ENCODE results near the gene SERF2. TPM values are rescaled to one million over a fixed set of nuclear protein-coding genes. Genes with fewer than 3 reads are reported as not detected.
A peak's percentile ranks its signal among the peaks of the same experiment; 100 is the strongest.

SERF2 gene
- total RNA-seq, 1 donor from 2014 or later: 805 TPM

DNA sequence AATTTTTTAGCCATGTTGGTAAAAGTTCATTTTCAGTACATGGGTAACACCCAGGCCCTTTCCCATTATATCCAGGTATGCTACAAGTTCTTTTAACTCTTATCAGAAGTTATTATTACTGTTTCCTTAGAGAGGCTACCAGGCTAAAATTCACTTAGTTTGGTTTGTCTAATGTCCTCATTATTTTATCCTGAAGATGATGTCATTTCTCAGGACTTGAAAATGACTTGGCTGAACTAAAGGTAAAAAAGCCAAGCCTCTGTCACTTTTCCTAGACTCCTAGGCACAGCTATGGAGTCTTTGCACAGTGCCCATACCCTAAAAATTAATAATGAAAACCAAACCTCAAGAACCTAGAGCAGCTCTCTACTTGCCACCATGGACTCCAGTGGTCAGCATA lies 19.5 kb upstream of the SERF2 start:
- no peaks in the 10 kb centered on the region for H3K27me3 Mint-ChIP-seq
- no peaks in the 10 kb centered on the region for H3K9me3 Mint-ChIP-seq
- H3K4me1 Mint-ChIP-seq (ENCODE audit: unreplicated experiment): peaks cover 13% of the 10 kb centered on the region
- H3K27ac Mint-ChIP-seq: peak overlapping the region; percentile 99
- peaks cover 40% of the 10 kb centered on the region for H3K36me3 Mint-ChIP-seq
- no peak for DNase-seq (ENCODE audit: extremely low spot score, unreplicated experiment)
- H3K4me3 Mint-ChIP-seq: no peak overlapping the region
- TF ChIP-seq, protein P1, sequence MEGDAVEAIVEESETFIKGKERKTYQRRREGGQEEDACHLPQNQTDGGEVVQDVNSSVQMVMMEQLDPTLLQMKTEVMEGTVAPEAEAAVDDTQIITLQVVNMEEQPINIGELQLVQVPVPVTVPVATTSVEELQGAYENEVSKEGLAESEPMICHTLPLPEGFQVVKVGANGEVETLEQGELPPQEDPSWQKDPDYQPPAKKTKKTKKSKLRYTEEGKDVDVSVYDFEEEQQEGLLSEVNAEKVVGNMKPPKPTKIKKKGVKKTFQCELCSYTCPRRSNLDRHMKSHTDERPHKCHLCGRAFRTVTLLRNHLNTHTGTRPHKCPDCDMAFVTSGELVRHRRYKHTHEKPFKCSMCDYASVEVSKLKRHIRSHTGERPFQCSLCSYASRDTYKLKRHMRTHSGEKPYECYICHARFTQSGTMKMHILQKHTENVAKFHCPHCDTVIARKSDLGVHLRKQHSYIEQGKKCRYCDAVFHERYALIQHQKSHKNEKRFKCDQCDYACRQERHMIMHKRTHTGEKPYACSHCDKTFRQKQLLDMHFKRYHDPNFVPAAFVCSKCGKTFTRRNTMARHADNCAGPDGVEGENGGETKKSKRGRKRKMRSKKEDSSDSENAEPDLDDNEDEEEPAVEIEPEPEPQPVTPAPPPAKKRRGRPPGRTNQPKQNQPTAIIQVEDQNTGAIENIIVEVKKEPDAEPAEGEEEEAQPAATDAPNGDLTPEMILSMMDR (conservative IDR thresholded peaks at IDR 0.05): no peak

- Mint-ChIP-seq H3K27me3 (no peaks in the 10 kb centered on the region), H3K4me1 (ENCODE audit: unreplicated experiment) (peaks cover 14% of the 10 kb centered on the region), H3K4me3 (no peak overlapping the region), H3K9me3 (no peaks in the 10 kb centered on the region), H3K36me3 (peaks cover 30% of the 10 kb centered on the region), H3K27ac (peak overlapping the region; percentile 69)
- no peak for DNase-seq (ENCODE audit: extremely low spot score, unreplicated experiment)
- TF ChIP-seq, protein P1 (conservative IDR thresholded peaks at IDR 0.05): no peak
These were observed 18.1 kb upstream of the SERF2 start for GRCh38 chr15:43774062-43774461.

GRCh38 chr15:43775411-43775965 lies 16.6 kb upstream of the SERF2 start:
- Mint-ChIP-seq H3K4me3 (peak overlapping the region; percentile 90), H3K4me1 (ENCODE audit: unreplicated experiment) (peaks cover 14% of the 10 kb centered on the region), H3K9me3 (no peaks in the 10 kb centered on the region), H3K27me3 (no peaks in the 10 kb centered on the region), H3K27ac (peak overlapping the region; percentile 87), H3K36me3 (peaks cover 20% of the 10 kb centered on the region)
- DNase-seq (ENCODE audit: extremely low spot score, unreplicated experiment): no peak
- TF ChIP-seq, protein P1 (conservative IDR thresholded peaks at IDR 0.05): peak; percentile 50

GRCh38 chr15:43776101-43776717 lies 15.9 kb upstream of the SERF2 start:
- H3K36me3 Mint-ChIP-seq: peaks cover 15% of the 10 kb centered on the region
- H3K4me3 Mint-ChIP-seq: peak overlapping the region; percentile 90
- peaks cover 14% of the 10 kb centered on the region for H3K4me1 Mint-ChIP-seq (ENCODE audit: unreplicated experiment)
- H3K27ac Mint-ChIP-seq: peak overlapping the region; percentile 87
- TF ChIP-seq, protein P1 (conservative IDR thresholded peaks at IDR 0.05): no peak
- no peaks in the 10 kb centered on the region for H3K27me3 Mint-ChIP-seq
- H3K9me3 Mint-ChIP-seq: no peaks in the 10 kb centered on the region
- no peak for DNase-seq (ENCODE audit: extremely low spot score, unreplicated experiment)

DNA sequence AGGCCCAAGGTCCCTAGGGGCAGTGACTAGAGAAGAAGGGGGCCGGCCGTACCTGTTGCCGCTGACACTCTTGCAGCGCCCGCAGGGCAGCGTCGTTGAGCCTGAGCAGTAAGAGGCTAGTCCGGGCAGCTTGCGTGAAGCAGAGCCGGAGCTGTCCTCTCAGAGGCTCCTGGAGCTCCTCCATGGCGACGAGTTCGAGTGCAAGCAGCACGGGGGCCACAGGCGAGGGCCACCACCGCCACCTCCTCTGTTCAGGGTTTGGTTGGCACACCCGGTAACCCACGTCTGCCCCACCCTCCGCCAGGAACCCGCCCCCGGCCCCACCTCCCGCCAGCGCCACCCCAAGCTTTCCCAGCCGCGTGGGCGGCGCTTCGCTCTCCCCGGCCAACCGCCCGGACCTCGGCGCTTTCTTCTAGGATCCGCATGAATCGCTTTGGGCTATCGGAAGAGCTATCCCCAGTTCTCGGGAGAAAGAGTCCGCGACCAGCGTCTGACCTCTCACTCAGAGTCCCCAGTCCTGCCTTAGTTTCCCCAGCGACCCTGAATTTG lies 15.3 kb upstream of the SERF2 start, which contains the start of gene ELL3:
Gene ELL3 (minus strand): TSS at position 249 of the 549 bp plus-strand sequence. CDS start 65 bp downstream, at position 184.
- peaks cover 12% of the 10 kb centered on the region for H3K36me3 Mint-ChIP-seq
- peak within 1 kb of the TSS; percentile 87 for H3K27ac Mint-ChIP-seq
- H3K4me3 Mint-ChIP-seq: peak within 1 kb of the TSS; percentile 90
- DNase-seq (ENCODE audit: extremely low spot score, unreplicated experiment): no peak
- no peaks in the 10 kb centered on the region for H3K27me3 Mint-ChIP-seq
- no peaks in the 10 kb centered on the region for H3K9me3 Mint-ChIP-seq
- TF ChIP-seq, protein P1 (conservative IDR thresholded peaks at IDR 0.05): no peak
- peaks cover 12% of the 10 kb centered on the region for H3K4me1 Mint-ChIP-seq (ENCODE audit: unreplicated experiment)
